HepG2 (cell line): ENCODE results near the gene KIFC1. TPM values are rescaled to one million over a fixed set of nuclear protein-coding genes. Genes with fewer than 3 reads are reported as not detected.

Experiments used
- KDM5B ChIP-seq: sonication (generic); formaldehyde crosslinking; IDR thresholded peaks from 2 replicates; pipeline ENCODE4 v1.4.0; 2020; ENCODE audit warnings: missing genetic modification reagents, mild to moderate bottlenecking, borderline replicate concordance
- KLF12 ChIP-seq: sonication (generic); formaldehyde crosslinking; IDR thresholded peaks from 2 replicates; pipeline ENCODE4 v1.4.0; 2020; ENCODE audit warnings: missing genetic modification reagents, borderline replicate concordance
- LRRFIP1 ChIP-seq: sonication (generic); formaldehyde crosslinking; conservative IDR thresholded peaks from 2 replicates; pipeline ENCODE4 v1.4.0; 2020; ENCODE audit warnings: missing genetic modification reagents
- MATR3 ChIP-seq: sonication (generic); formaldehyde crosslinking; IDR thresholded peaks from 2 replicates; pipeline ENCODE4 v1.4.0; 2020; ENCODE audit warnings: missing genetic modification reagents
- NFIC ChIP-seq: IDR thresholded peaks from 2 replicates; pipeline ENCODE4 v1.6.1; 2012; ENCODE audit warnings: mild to moderate bottlenecking, low read length, inconsistent platforms
- NR1H2 ChIP-seq: sonication (generic); formaldehyde crosslinking; IDR thresholded peaks from 2 replicates; pipeline ENCODE4 v1.8.1; 2022; ENCODE audit warnings: low read depth, missing genetic modification reagents, borderline replicate concordance
- PITX1 ChIP-seq: sonication (generic); formaldehyde crosslinking; IDR thresholded peaks from 2 replicates; pipeline ENCODE4 v1.5.1; 2020; ENCODE audit warnings: mild to moderate bottlenecking, missing genetic modification reagents
- SP5 ChIP-seq: IDR thresholded peaks from 2 replicates; pipeline ENCODE4 v1.6.1; 2016; ENCODE audit warnings: low read depth, borderline replicate concordance
- TARDBP ChIP-seq: sonication (generic); formaldehyde crosslinking; IDR thresholded peaks from 2 replicates; pipeline ENCODE4 v1.8.0; 2022; ENCODE audit warnings: mild to moderate bottlenecking, missing genetic modification reagents
- THAP11 ChIP-seq: IDR thresholded peaks from 2 replicates; pipeline ENCODE4 v1.6.1; 2016; ENCODE audit warnings: missing biosample characterization, missing genetic modification reagents
- ZBTB33 ChIP-seq: sonication (generic); formaldehyde crosslinking; IDR thresholded peaks from 2 replicates; pipeline ENCODE4 v1.4.0; 2020; ENCODE audit warnings: missing genetic modification reagents
- ZBTB37 ChIP-seq: sonication (generic); formaldehyde crosslinking; IDR thresholded peaks from 2 replicates; pipeline ENCODE4 v1.4.0; 2020; ENCODE audit warnings: mild to moderate bottlenecking, missing genetic modification reagents
- ZFP62 ChIP-seq: sonication (generic); formaldehyde crosslinking; IDR thresholded peaks from 2 replicates; pipeline ENCODE4 v1.4.0; 2020; ENCODE audit warnings: missing genetic modification reagents
- ZNF18 ChIP-seq: sonication (generic); formaldehyde crosslinking; IDR thresholded peaks from 2 replicates; pipeline ENCODE4 v1.8.0; 2022; ENCODE audit warnings: mild to moderate bottlenecking, missing genetic modification reagents; ENCODE audit not compliant: insufficient replicate concordance
- ZNF180 ChIP-seq: sonication (generic); formaldehyde crosslinking; IDR thresholded peaks from 2 replicates; pipeline ENCODE4 v1.4.0; 2020; ENCODE audit warnings: low read depth, missing genetic modification reagents, borderline replicate concordance
- ZNF224 ChIP-seq: sonication (generic); formaldehyde crosslinking; IDR thresholded peaks from 2 replicates; pipeline ENCODE4 v1.5.0; 2020; ENCODE audit warnings: mild to moderate bottlenecking, missing genetic modification reagents
- ZNF24 ChIP-seq: fragments of 450-650 bp; IDR thresholded peaks from 2 replicates; pipeline ENCODE4 v1.6.1; 2017; ENCODE audit warnings: antibody characterized with exemption, mild to moderate bottlenecking
- ZNF296 ChIP-seq: sonication (generic); formaldehyde crosslinking; conservative IDR thresholded peaks from 2 replicates; pipeline ENCODE4 v1.5.0; 2020; ENCODE audit warnings: mild to moderate bottlenecking, missing genetic modification reagents
- ZNF580 ChIP-seq: IDR thresholded peaks from 2 replicates; pipeline ENCODE4 v1.6.1; 2016; ENCODE audit warnings: low read depth, borderline replicate concordance
- polyA plus RNA-seq, 8 experiments: library from polyadenylated mRNA; depleted of rRNA in 3 of 8; stranded (reverse) in 7 of 8; unstranded in 1 of 8; fragments of >200 nt; fragmentation: Illumina TruSeq in 4 of 8; extraction: Trizol in 4 of 8; gene quantifications; 2 replicates each; pipeline versions ENCODE4 v1.2.1 to v1.2.3, GENCODE V29; 2011 to 2016; ENCODE audit warnings: low read depth in 4 of 8, missing spikeins in 1 of 8, mixed read lengths in 1 of 8; ENCODE audit not compliant: insufficient read depth in 1 of 8
- total RNA-seq, 5 experiments: library from RNA; depleted of rRNA; stranded (reverse); fragments of >200 nt; fragmentation: Illumina TruSeq; extraction: Trizol; gene quantifications; 2 replicates each; pipeline ENCODE4 v1.2.3, GENCODE V29; 2016; ENCODE audit warnings: low read depth in 1 of 5

Gene KIFC1
- total and polyA plus RNA-seq, 2 of the 13 experiments (the other 11 are each of a cell fraction or from before 2014, with no cell fraction given): 25.0 to 45.5 TPM

GRCh38 chr6:33454009-33454946, 62.7 kb downstream of the KIFC1 start, which contains the start of gene ZBTB9 (continued):
- no peak for TF ChIP-seq ZNF180 (CRISPR knock-in tag)
- TF ChIP-seq ZNF580 (CRISPR knock-in tag): peak; percentile 78; the same call in 1 of the 2 replicates
- no peak for TF ChIP-seq NR1H2 (CRISPR knock-in tag)
- no peak for TF ChIP-seq ZNF24
- TF ChIP-seq PITX1 (CRISPR knock-in tag): peak; percentile 87
- peak; percentile 96 for TF ChIP-seq KDM5B (CRISPR knock-in tag)
- 0 out of 2 replicates have a peak, but pooled peaks have one; percentile 1 for TF ChIP-seq ZBTB37 (CRISPR knock-in tag)
- peak; percentile 96 for TF ChIP-seq TARDBP (CRISPR knock-in tag)
- TF ChIP-seq ZFP62 (CRISPR knock-in tag): no peak
- TF ChIP-seq ZNF224: peak; percentile 97
- no peak for TF ChIP-seq MATR3 (CRISPR knock-in tag)
- TF ChIP-seq NFIC: no peak
- peak; percentile 78 for TF ChIP-seq ZNF18 (CRISPR knock-in tag)
- no peak for TF ChIP-seq LRRFIP1 (CRISPR knock-in tag)
- TF ChIP-seq ZBTB33: no peak; the same call in 1 of the 2 replicates
- peak; percentile 79 for TF ChIP-seq KLF12 (CRISPR knock-in tag)
- no peak for TF ChIP-seq ZNF296 (CRISPR knock-in tag)
- peak; percentile 83 for TF ChIP-seq SP5 (CRISPR knock-in tag)
- peak; percentile 95 for TF ChIP-seq THAP11
